ENCODE results near the gene KPNA6.

GRCh38 chr1:32138965-32139364 is 31.1 kb downstream of the KPNA6 start:
- TF ChIP-seq CTCF (IDR thresholded peaks at IDR 0.05; ENCODE audit: low read depth, low read length) (no peak), EZH2phosphoT487 (IDR thresholded peaks at IDR 0.05; ENCODE audit: low read depth) (no peak)

Measured in OCI-LY3 (cell line).